Measurements from ENCODE around the gene ZNF483. TPM values are rescaled to one million over a fixed set of nuclear protein-coding genes. Genes with fewer than 3 reads are reported as not detected.
A peak's percentile ranks its signal among the peaks of the same experiment; 100 is the strongest.

ZNF483 gene
- total RNA-seq, 6 experiments from 2014 or later = 0.06 to 1.2 (median 0.37) TPM

- 1% methylated on average over 25 of the region's 64 CpGs for WGBS (ENCODE audit: insufficient coverage, low coverage, low lambda C conversion rate, missing lambda C conversion rate)
- ATAC-seq = peak; percentile 41 to 79 (median 70)
Observed at GRCh38 chr9:111599092-111599954, 74.3 kb downstream of the ZNF483 start, which contains the start of gene PTGR1. PTGR1 (minus strand) TSS chr9:111599647; CDS start chr9:111597422, 2,225 bp downstream.

DNA sequence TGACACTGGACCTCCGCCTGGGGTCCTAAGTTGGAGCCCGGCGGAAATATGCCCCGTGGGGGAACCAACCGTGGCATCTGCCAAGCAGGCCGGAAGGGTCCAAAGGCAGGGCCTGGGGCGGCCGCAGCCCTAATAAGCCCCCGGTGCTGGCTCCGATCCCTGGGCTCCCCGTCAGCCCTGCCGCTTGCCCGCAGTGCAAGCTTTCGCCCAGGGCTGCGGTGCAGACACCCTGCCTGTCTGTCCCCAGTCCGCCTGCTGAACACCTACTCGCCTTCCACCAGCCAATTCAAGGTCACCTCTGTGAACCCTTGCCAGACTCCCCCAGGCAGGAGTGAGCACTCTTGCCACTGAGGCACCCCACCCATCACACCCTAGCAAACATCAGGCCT lies 75.0 kb downstream of the ZNF483 start:
- TF ChIP-seq, protein P1, sequence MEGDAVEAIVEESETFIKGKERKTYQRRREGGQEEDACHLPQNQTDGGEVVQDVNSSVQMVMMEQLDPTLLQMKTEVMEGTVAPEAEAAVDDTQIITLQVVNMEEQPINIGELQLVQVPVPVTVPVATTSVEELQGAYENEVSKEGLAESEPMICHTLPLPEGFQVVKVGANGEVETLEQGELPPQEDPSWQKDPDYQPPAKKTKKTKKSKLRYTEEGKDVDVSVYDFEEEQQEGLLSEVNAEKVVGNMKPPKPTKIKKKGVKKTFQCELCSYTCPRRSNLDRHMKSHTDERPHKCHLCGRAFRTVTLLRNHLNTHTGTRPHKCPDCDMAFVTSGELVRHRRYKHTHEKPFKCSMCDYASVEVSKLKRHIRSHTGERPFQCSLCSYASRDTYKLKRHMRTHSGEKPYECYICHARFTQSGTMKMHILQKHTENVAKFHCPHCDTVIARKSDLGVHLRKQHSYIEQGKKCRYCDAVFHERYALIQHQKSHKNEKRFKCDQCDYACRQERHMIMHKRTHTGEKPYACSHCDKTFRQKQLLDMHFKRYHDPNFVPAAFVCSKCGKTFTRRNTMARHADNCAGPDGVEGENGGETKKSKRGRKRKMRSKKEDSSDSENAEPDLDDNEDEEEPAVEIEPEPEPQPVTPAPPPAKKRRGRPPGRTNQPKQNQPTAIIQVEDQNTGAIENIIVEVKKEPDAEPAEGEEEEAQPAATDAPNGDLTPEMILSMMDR (IDR thresholded peaks at IDR 0.05) = no peak
- Histone ChIP-seq H3K36me3 (peaks cover 0 to 33% (median 15%) of the 10 kb centered on the region in 4 donors), H3K4me1 (peaks cover 0 to 62% (median 18%) of the 10 kb centered on the region in 4 donors), H3K27ac (peak overlapping the region; percentile 88 to 96 (median 92)), H3K4me3 (peak overlapping the region; percentile 56 to 83 (median 82)), H3K9me3 (no peaks in the 10 kb centered on the region), H3K27me3 (no peaks in the 10 kb centered on the region)
- intact Hi-C loops (cut with DNase I) = no loop called here
- DNase-seq (peak in 1 of 3 donors; percentile 64), ATAC-seq (peak; percentile 3 to 24 (median 12))
- WGBS (ENCODE audit: insufficient coverage, low coverage, low lambda C conversion rate, missing lambda C conversion rate) = no CpG with 5 or more reads among the region's 17 CpGs

More at GRCh38 chr9:111599092-111599954, 74.3 kb downstream of the ZNF483 start, which contains the start of gene PTGR1:
- Histone ChIP-seq H3K27me3 (no peaks in the 10 kb centered on the region), H3K27ac (peak within 1 kb of the TSS; percentile 88 to 96 (median 92)), H3K4me3 (peak within 1 kb of the TSS; percentile 56 to 83 (median 82)), H3K36me3 (peaks cover 0 to 39% (median 16%) of the 10 kb centered on the region in 4 donors), H3K4me1 (peaks cover 0 to 60% (median 15%) of the 10 kb centered on the region in 4 donors), H3K9me3 (no peaks in the 10 kb centered on the region)
- peak; percentile 79 to 94 (median 93) for DNase-seq
- intact Hi-C loops (cut with DNase I) = no loop called here
- peak; percentile 48 for TF ChIP-seq POLR2A (IDR thresholded peaks at IDR 0.05)
- TF ChIP-seq, protein P1 (IDR thresholded peaks at IDR 0.05) = no peak

DNA sequence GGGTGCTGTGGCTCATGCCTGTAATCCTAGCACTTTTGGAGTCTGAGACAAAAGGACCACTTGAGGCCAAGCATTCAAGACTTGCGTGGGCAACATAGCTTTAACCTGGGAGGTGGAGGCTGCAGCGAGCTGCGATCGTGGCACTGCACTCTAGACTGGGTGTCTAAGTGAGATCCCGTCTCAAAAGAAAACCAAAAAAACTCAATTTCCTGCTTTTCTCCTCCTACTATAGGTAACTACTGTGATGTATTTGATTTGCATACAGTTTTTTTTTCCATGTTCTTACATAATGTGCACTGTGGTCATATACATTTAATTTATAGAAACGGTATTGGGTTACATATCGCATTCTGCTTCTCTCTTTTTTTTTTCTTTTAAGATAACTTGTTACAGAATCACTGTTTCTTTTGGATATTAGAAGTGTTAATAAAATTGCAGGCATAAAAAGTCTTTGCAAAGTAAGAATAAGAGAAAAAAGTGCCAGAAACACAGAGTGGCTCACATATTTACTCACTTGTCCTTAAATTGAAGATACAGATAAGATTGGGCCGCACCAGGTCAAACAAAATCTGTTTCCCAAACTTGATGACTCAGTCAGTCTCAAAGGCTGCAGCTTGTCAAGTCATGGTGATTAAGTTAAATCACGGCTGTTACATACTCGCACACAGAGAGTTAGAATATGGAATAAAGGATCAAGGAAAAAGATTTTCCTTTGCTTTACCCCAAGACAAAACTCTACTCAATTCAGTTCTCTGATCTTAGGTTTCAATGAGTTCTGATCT lies 76.4 kb downstream of the ZNF483 start:
- H3K36me3 ChIP-seq = peaks cover 0 to 18% (median 8%) of the 10 kb centered on the region in 4 donors
- DNase-seq (no peak), ATAC-seq (peak in 2 of 4 donors; percentile 4 to 14)
- intact Hi-C loops (cut with DNase I) = no loop called here
- peak overlapping the region in 1 of 3 donors; percentile 9 for H3K4me3 ChIP-seq
- H3K4me1 ChIP-seq = peaks cover 0 to 61% (median 18%) of the 10 kb centered on the region in 4 donors
- peak overlapping the region; percentile 44 to 96 (median 92) for H3K27ac ChIP-seq
- TF ChIP-seq POLR2A (IDR thresholded peaks at IDR 0.05) = no peak
- TF ChIP-seq, protein P1 (IDR thresholded peaks at IDR 0.05) = no peak
- no peaks in the 10 kb centered on the region for H3K27me3 ChIP-seq
- H3K9me3 ChIP-seq = no peaks in the 10 kb centered on the region
- 47% methylated on average over 10 of the region's 10 CpGs for WGBS (ENCODE audit: insufficient coverage, low coverage, low lambda C conversion rate, missing lambda C conversion rate)

DNA sequence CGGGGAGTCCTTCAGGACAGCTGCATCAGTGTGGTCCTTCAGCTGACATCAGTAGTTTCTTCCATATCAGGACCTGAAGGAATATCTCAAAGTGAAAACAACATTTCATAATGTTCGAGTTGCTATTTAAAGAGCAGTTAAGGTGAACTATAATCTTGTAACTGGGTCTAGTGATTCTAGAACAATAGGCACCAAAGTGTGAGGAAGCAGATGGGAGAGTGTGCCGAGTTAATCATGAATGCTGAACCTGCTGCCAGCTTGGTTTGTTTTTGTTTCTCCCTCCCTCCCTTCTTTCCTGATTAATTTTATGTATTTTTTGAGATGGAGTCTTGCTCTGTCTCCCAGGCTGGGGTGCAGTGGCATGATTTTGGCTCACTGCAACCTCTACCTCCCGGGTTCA lies 78.1 kb downstream of the ZNF483 start:
- peaks cover 0 to 2% (median 0%) of the 10 kb centered on the region in 4 donors for H3K36me3 ChIP-seq
- WGBS (ENCODE audit: insufficient coverage, low coverage, low lambda C conversion rate, missing lambda C conversion rate) = 48% methylated on average over 3 of the region's 4 CpGs
- H3K4me3 ChIP-seq = no peak overlapping the region
- DNase-seq (no peak), ATAC-seq (no peak)
- peak overlapping the region in 2 of 3 donors; percentile 83 to 96 for H3K27ac ChIP-seq
- TF ChIP-seq, protein P1 (IDR thresholded peaks at IDR 0.05) = no peak
- no peak for TF ChIP-seq POLR2A (IDR thresholded peaks at IDR 0.05)
- intact Hi-C loops (cut with DNase I) = no loop called here
- no peaks in the 10 kb centered on the region for H3K9me3 ChIP-seq
- H3K27me3 ChIP-seq = no peaks in the 10 kb centered on the region
- H3K4me1 ChIP-seq = peaks cover 0 to 63% (median 19%) of the 10 kb centered on the region in 4 donors
